HG03064 (cell line): Measurements from ENCODE around the gene UBE2F.
"Not testable (repeated sequence)": the region's sequence is repeated elsewhere in the genome, so short reads cannot be mapped to it uniquely, and the experiment has no call there.

Experiments
- ATAC-seq: cut with Tn5 transposase; IDR thresholded peaks from one replicate; pipeline ENCODE4 v1.9.1; 2021; ENCODE audit warnings: low read depth; ENCODE audit not compliant: unreplicated experiment

UBE2F gene

GRCh38 chr2:238042090-238042489 lies 75.3 kb downstream of the UBE2F start:
- no peak for ATAC-seq

DNA sequence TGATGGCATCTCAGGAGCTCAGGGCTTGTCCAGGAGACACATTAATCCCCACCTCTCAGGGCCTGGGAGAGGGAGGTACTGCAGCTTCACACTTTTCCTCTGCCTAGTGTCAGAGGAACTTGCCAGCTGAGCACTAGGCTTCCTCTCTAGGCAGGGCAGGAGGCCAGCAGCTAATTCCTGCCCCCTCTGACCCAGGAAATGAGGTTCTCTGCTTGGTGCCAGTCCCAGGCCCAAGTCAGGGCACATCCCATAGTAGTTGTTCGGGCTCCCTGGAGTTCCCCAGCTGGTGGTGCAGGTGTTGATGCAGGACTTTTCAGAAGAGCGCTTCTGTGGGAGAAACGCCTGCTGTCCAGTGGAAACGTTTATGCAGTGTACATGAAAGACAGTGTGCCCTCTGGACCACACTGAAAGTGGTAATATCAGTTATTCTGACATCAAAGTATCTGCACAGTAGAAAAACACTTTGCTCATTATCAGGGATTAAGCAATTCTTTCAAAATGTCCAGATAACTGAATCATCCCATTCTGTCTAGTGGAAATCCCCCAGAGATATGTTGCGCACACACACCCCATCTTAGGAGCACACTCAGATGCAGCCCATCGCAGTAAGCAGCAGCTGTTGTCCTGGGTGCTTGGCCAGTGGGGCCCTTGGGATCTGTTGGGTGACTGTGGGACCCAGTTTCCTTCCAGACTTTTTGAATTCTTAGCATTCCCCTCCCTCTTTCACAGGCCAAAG lies 76.2 kb downstream of the UBE2F start:
- ATAC-seq, result no peak

DNA sequence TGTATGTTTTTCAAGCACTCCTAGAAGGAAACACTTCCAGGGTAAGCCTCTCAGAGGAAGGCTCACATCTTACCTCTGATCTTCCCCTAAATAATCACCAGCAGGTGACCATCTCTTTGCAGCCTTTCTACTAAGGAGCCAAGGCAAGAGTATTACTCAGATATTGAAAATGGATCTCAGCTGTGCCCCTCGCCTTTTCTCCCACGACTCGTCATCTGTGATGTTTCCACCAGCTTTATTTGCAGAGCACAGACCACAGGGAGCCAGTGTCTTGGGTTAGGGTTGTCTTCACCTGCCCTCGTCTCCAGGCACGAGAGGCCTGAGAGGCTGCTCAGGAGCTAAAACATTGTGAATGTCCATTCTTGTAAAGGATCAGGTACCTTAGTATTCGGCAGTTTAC lies 77.0 kb downstream of the UBE2F start:
- ATAC-seq, result no peak

GRCh38 chr2:238045575-238045974 lies 78.8 kb downstream of the UBE2F start:
- ATAC-seq, result no peak

DNA sequence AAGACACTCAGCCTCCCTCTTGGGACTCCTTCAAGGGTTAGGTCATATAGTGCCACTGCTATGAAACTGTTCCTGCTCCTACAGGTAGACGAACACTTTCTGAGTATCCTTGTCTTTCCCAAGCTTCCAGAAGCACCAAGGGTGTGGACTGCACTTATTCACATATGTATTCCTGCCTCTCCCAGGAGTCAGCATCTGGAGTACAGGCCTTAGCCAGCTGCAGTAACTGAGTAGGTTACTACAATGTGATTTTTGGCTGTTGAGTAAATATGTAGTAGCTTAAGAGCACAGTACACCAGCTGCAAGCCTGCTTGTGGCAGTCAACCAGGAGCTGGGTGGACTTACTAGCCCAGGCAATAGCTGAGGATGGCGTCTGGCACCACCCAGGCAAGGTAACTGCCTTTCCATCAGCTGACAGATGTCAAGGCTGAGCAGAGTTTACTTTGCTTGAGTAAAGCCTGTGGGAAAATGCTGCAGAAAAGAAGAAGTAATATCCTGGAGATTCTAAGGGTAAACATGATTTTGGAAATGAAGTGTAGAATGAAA lies 80.0 kb downstream of the UBE2F start:
- ATAC-seq, result no peak

DNA sequence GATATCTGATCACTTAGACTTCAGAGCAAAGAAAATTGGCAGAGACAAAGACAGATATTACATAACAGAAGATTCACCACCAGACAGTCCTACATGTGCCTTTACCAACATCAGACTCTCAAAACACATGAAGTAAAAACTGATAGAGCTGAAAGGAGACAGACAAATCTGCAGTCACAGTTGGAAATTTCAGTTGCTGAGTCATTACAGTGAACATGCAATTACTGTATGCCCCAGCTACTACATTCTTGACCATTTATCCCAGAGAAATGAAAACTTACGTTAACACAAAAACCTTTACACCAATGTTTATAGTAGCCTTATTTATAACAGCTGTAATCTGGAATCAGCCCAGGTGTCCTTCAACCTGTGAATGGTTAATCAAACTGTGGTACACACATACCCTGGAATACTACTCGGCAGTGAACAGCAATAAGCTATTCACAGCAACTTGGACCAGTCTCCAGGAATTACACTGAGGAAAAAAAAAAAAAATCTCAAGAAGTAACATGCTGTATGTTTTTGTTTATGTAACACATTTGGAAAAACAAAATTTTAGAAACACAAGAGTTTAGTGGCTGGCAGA lies 86.5 kb downstream of the UBE2F start:
- ATAC-seq, result no peak

GRCh38 chr2:238055841-238056240 lies 89.0 kb downstream of the UBE2F start:
- no peak for ATAC-seq

- ATAC-seq, result not testable (repeated sequence)
These were observed 91.1 kb downstream of the UBE2F start for GRCh38 chr2:238057696-238058575.

DNA sequence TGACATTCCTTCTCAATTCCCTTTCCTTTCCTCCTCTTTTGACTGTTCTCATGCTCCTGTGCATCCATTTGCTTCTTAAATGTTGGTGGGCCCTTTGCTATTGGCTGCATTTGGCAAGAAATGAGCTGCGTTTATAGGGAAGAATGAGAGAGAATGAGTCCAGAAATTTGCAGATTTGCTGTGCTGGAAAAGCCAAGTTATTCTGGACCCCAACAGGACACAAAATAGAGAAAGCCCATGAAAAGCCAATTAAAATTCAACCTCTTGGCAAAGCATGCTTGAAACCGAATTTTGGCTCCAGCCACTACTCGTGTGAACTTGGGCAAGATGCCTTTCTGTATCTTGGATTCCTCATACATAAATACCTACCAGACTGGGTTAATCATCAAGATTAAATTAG lies 92.7 kb downstream of the UBE2F start:
- ATAC-seq, result no peak

GRCh38 chr2:238060096-238060541 lies 93.3 kb downstream of the UBE2F start:
- peak; percentile 14 for ATAC-seq

DNA sequence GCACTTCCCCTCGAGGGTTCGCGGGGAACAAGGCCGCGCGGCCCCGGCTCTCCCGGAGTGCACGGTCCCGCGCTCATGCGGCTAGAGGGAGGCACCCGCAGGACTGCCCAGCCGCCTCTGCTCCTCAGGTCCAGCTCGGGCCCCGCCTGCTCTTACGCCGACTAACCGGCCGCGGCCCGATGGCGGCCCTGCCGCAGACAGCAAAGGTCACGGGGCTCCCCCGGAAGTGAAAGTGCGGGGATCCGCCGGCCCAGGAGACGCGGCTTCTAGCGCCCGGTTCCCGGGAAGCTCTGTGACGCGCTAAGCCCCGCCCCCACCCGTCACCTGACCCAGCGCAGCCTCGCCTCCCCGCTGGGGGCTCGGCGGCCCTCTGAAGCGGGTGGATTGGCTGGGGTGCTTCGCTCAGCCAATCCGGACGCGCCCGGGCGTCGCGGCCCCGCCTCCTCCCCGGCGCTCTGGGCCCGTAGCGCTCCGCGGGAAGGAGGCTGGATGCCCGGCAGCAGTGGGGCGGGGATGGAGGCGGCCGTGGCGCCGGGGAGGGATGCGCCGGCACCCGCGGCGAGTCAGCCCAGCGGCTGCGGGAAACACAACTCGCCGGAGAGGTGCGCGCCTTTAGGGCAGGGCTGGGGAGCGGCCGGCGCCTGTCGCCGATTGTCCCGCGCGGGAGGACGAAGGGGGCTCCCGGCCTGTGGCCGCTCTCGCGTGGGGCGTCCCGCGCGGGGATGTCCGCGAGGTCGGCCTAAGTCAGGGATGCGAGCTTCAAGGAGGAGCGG lies 93.9 kb downstream of the UBE2F start, which contains the start of gene SCLY:
SCLY (plus strand) TSS at position 460 of the 773 bp plus-strand sequence; CDS start at position 514, 54 bp downstream.
- peak; percentile 89 for ATAC-seq

DNA sequence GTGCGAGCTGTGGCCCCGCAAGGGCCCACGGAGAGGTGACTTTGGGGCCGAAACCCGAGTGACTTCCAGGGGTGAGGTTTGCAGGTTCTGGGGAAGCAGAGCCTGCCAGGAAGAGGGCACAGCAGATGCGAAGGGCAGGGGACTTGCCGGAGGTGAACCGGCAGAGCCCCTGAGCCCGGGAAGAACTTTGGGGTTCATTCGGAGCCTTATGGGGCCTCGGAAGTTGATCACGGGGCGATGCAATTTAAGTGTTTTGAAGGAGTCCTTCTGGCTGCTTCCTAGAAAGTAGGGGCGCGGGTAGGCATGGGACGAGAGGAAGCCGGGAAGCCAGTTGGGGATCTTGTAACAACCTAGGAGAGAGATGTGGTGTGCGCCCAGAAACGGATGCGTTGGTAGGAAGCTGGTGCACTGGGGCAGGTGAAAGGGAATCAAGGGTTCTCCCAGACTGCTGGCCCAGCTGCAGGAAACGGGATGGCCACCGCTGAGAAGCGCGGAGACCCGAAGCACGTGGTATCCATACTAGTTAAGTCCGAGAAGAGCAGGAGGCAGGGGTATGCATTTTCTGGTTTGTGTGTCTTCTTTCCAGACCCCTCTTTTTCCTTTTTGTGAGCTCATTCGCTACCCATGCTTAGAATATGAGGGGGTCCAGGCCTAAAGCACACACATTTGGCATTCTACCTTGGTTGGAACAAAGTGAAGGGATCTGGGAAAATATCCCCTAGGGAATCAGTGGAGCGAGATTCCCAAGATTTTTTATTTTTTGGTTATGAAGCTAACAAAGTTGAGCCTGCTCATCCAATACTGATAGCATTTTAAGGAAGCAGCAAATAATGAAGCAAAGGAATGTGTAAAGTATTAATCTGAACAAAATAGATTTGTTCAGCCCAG lies 94.7 kb downstream of the UBE2F start:
- peak; percentile 19 for ATAC-seq

- no peak for ATAC-seq
These were observed 96.8 kb downstream of the UBE2F start for GRCh38 chr2:238063414-238064189.

- no peak for ATAC-seq
These were observed 97.6 kb downstream of the UBE2F start for GRCh38 chr2:238064376-238064775.

- ATAC-seq, result no peak
These were observed 98.4 kb downstream of the UBE2F start for GRCh38 chr2:238065071-238065846.

DNA sequence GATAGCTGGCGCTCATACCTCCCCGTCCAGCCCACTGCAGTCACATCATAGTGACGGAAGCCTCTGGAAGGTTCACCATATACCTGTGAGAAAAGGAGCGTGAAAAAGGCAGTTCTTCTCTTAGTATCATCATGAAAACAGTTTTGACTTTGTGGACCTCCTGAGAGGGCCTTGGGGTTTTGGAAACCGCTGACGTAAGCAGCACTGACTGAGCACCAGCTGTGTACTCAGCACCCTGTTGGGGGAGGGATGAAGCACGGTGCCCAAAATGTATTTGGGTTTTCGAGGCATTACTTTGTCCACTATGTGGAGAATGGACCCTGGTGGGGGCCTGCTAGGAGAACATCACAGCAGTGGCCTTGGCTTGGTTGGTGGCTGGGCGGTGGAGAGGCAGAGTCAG lies 99.4 kb downstream of the UBE2F start:
- no peak for ATAC-seq

- not testable (repeated sequence) for ATAC-seq
These were observed 99.9 kb downstream of the UBE2F start for GRCh38 chr2:238066718-238067117.

DNA sequence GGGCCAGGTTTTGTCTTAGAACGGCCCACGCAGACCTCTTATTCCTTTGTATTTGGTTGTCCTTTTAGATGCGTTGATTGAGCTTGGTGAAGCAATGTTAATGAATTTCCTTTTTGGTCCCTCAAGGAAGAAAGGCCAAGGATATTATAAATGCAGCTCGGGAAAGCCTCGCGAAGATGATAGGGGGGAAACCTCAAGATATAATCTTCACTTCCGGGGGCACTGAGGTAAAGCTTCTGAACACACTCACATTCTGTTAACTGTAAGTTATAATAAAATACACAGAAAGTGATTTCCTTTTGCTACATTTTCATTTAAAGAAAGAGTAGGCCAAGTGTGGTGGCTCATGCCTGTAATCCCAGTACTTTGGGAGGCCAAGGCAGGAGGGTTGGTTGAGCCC lies 101.1 kb downstream of the UBE2F start:
- no peak for ATAC-seq
